ENCODE results near the gene RAPSN.

- TF ChIP-seq CTCF (conservative IDR thresholded peaks at IDR 0.05; ENCODE audit: low read length): no peak
- TF ChIP-seq EZH2phosphoT487 (IDR thresholded peaks at IDR 0.05; ENCODE audit: borderline replicate concordance, low read depth, low read length): no peak
Measured at GRCh38 chr11:47466701-47467250, 17.8 kb upstream of the RAPSN start.
